CD14-positive monocyte (primary cell): ENCODE results near the gene SNX32. TPM values are rescaled to one million over a fixed set of nuclear protein-coding genes. Genes with fewer than 3 reads are reported as not detected.
A peak's percentile ranks its signal among the peaks of the same experiment; 100 is the strongest.

ENCODE experiments used
- DNase-seq, 3 donors: peaks; one replicate each; pipeline ENCODE4 v3.0.0-alpha.2; 2011 to 2022
- H2AFZ ChIP-seq: 2 replicates; pipeline ENCODE4 v1.6.0; 2012; ENCODE audit warnings: mild to moderate bottlenecking, low read depth, low read length, inconsistent platforms; ENCODE audit not compliant: insufficient read depth, poor library complexity, severe bottlenecking
- H3K27ac ChIP-seq, 2 donors: 1 replicate in 1 of 2; 2 replicates in 1 of 2; pipeline ENCODE4 v1.5.1; 2012 to 2013; ENCODE audit warnings: low read length in 2 of 2, control low read depth in 1 of 2, inconsistent platforms in 1 of 2, low read depth in 1 of 2, mild to moderate bottlenecking in 1 of 2
- H3K27me3 ChIP-seq, 2 donors: one replicate each; pipeline versions ENCODE4 v1.6.0 to v1.6.1; 2011 to 2013; ENCODE audit warnings: low read length in 2 of 2; ENCODE audit not compliant: control insufficient read depth in 2 of 2, insufficient read depth in 2 of 2
- H3K36me3 ChIP-seq, 2 donors: replicated peaks in 1 of 2; 1 replicate in 1 of 2; 2 replicates in 1 of 2; pipeline versions ENCODE4 v1.5.1 to v1.6.1; 2012 to 2013; ENCODE audit warnings: low read length in 2 of 2, control low read depth in 1 of 2, inconsistent platforms in 1 of 2, mild to moderate bottlenecking in 1 of 2; ENCODE audit not compliant: insufficient read depth in 2 of 2, control insufficient read depth in 1 of 2
- H3K4me1 ChIP-seq, 2 donors: 1 replicate in 1 of 2; 2 replicates in 1 of 2; pipeline versions ENCODE4 v1.5.1 to v1.6.1; 2012 to 2013; ENCODE audit warnings: low read length in 2 of 2, control low read depth in 1 of 2, inconsistent platforms in 1 of 2, mild to moderate bottlenecking in 1 of 2, moderate library complexity in 1 of 2; ENCODE audit not compliant: insufficient read depth in 2 of 2, control insufficient read depth in 1 of 2
- H3K4me2 ChIP-seq: replicated peaks from 2 replicates; pipeline ENCODE3; 2012; ENCODE audit warnings: low read length, moderate library complexity, mild to moderate bottlenecking; ENCODE audit not compliant: poor library complexity, severe bottlenecking; ENCODE audit errors: extremely low read depth
- H3K4me3 ChIP-seq, 3 experiments: fragments of 200-600 bp in 1 of 3; sonication (generic) in 1 of 3; replicated peaks in 1 of 3; 1 replicate in 2 of 3; 2 replicates in 1 of 3; pipeline ENCODE4 v1.5.1; 2011 to 2013; ENCODE audit warnings: low read length in 3 of 3, mild to moderate bottlenecking in 3 of 3, control low read depth in 2 of 3, low read depth in 2 of 3, inconsistent platforms in 1 of 3, moderate library complexity in 1 of 3
- H3K79me2 ChIP-seq: 2 replicates; pipeline ENCODE4 v1.6.0; 2012; ENCODE audit warnings: mild to moderate bottlenecking, control low read depth, inconsistent platforms, low read length, moderate library complexity; ENCODE audit not compliant: insufficient read depth
- H3K9ac ChIP-seq: 2 replicates; pipeline ENCODE4 v1.6.0; 2017; ENCODE audit warnings: low read length, mild to moderate bottlenecking; ENCODE audit not compliant: insufficient read depth, poor library complexity, severe bottlenecking
- H3K9me3 ChIP-seq, 2 donors: replicated peaks in 1 of 2; 1 replicate in 1 of 2; 2 replicates in 1 of 2; pipeline versions ENCODE4 v1.5.1 to v1.6.1; 2012 to 2013; ENCODE audit warnings: low read length in 2 of 2, control low read depth in 1 of 2; ENCODE audit not compliant: control insufficient read depth in 1 of 2, insufficient read depth in 1 of 2
- H4K20me1 ChIP-seq: 2 replicates; pipeline ENCODE4 v1.6.0; 2012; ENCODE audit warnings: mild to moderate bottlenecking, low read length, control low read depth, moderate library complexity; ENCODE audit not compliant: insufficient read depth
- H3K27ac Mint-ChIP-seq, 7 donors: one replicate each; pipeline ENCODE4 v1.8.0; 2020; ENCODE audit warnings: mild to moderate bottlenecking in 7 of 7, mixed read lengths in 7 of 7, moderate library complexity in 6 of 7, inconsistent platforms in 2 of 7
- H3K27me3 Mint-ChIP-seq, 3 donors: one replicate each; pipeline ENCODE4 v1.8.0; 2021 to 2022; ENCODE audit warnings: low read depth in 3 of 3, mild to moderate bottlenecking in 3 of 3, mixed read lengths in 3 of 3, moderate library complexity in 3 of 3, inconsistent platforms in 1 of 3
- H3K36me3 Mint-ChIP-seq, 2 donors: one replicate each; pipeline ENCODE4 v1.8.0; 2020; ENCODE audit warnings: mixed read lengths in 2 of 2, inconsistent platforms in 1 of 2, mild to moderate bottlenecking in 1 of 2
- H3K4me1 Mint-ChIP-seq: one replicate; pipeline ENCODE4 v1.8.0; 2020; ENCODE audit warnings: mild to moderate bottlenecking, mixed read lengths
- H3K4me3 Mint-ChIP-seq, 2 donors: one replicate each; pipeline ENCODE4 v1.8.0; 2020; ENCODE audit warnings: mild to moderate bottlenecking in 2 of 2, mixed read lengths in 2 of 2, moderate library complexity in 1 of 2
- H3K9me3 Mint-ChIP-seq, 7 donors: one replicate each; pipeline ENCODE4 v1.8.0; 2020 to 2022; ENCODE audit warnings: mixed read lengths in 7 of 7, mild to moderate bottlenecking in 6 of 7, moderate library complexity in 6 of 7, inconsistent platforms in 2 of 7
- CTCF ChIP-seq: fragments of 200-600 bp; IDR thresholded peaks from one replicate; pipeline ENCODE4 v1.8.0; 2022; ENCODE audit warnings: antibody characterized with exemption, mild to moderate bottlenecking
- WGBS: methylation state at CpG from one replicate; pipeline ENCODE4 v1.1.5; 2013; ENCODE audit warnings: missing lambda C conversion rate; ENCODE audit not compliant: insufficient coverage; 5-methylcytosine and 5-hydroxymethylcytosine counted together
- intact Hi-C, 2 donors: fragments of 100-400 bp; cut with micrococcal nuclease; formaldehyde crosslinking; loops; one replicate each; pipeline versions ENCODE4 v1.15.0 to v1.15.1; 2023
- polyA plus RNA-seq, 3 donors: library from polyadenylated mRNA; depleted of rRNA in 1 of 3; unstranded in 2 of 3; stranded (reverse) in 1 of 3; fragments of 300-500 nt in 2 of 3; fragments of >200 nt in 1 of 3; fragmentation: Illumina TruSeq in 2 of 3; gene quantifications; 1 replicate in 2 of 3; 2 replicates in 1 of 3; pipeline ENCODE4 v1.2.3, GENCODE V29; 2012 to 2021

SNX32 gene
- polyA plus RNA-seq, 3 donors = 0.07 to 0.40 (median 0.12) TPM

GRCh38 chr11:65861165-65861505 is 27.4 kb downstream of the SNX32 start:
- intact Hi-C loops = no loop called here
- no peak for TF ChIP-seq CTCF
- Mint-ChIP-seq H3K36me3 (peaks cover 37 to 53% of the 10 kb centered on the region in 2 donors), H3K4me3 (peak overlapping the region; percentile 91 to 96), H3K4me1 (peaks cover 35% of the 10 kb centered on the region), H3K27ac (peak overlapping the region; percentile 56 to 99 (median 97)), H3K27me3 (peaks cover 0 to 2% (median 1%) of the 10 kb centered on the region in 3 donors), H3K9me3 (peaks cover 0 to 2% (median 0%) of the 10 kb centered on the region in 7 donors)
- Histone ChIP-seq H3K9ac (peak overlapping the region; percentile 86), H2AFZ (peak overlapping the region; percentile 87), H3K27me3 (no peaks in the 10 kb centered on the region), H4K20me1 (peaks cover 50% of the 10 kb centered on the region), H3K4me2 (peak overlapping the region; percentile 96), H3K4me3 (peak overlapping the region; percentile 59 to 98 (median 92)), H3K36me3 (peaks cover 42 to 51% of the 10 kb centered on the region in 2 donors), H3K79me2 (peaks cover 49% of the 10 kb centered on the region), H3K9me3 (no peaks in the 10 kb centered on the region), H3K4me1 (peaks cover 35 to 43% of the 10 kb centered on the region in 2 donors), H3K27ac (peak overlapping the region; percentile 86 to 95)
- no peak for DNase-seq
- 42% methylated on average over 4 of the region's 14 CpGs for WGBS

GRCh38 chr11:65861533-65862183 is 27.9 kb downstream of the SNX32 start:
- H3K4me3 ChIP-seq = peak overlapping the region in 2 of 3 experiments; percentile 92 to 98
- peaks cover 29 to 38% of the 10 kb centered on the region in 2 donors for H3K4me1 ChIP-seq
- no peak overlapping the region for H2AFZ ChIP-seq
- H3K79me2 ChIP-seq = peaks cover 44% of the 10 kb centered on the region
- no peaks in the 10 kb centered on the region for H3K27me3 ChIP-seq
- peak overlapping the region; percentile 96 for H3K4me2 ChIP-seq
- 95% methylated on average over 7 of the region's 13 CpGs for WGBS
- peak overlapping the region in 1 of 2 donors; percentile 86 for H3K27ac ChIP-seq
- no peak for DNase-seq
- H3K4me3 Mint-ChIP-seq = peak overlapping the region; percentile 91 to 96
- peak overlapping the region in 3 of 7 donors; percentile 97 to 99 (median 99) for H3K27ac Mint-ChIP-seq
- no peak overlapping the region for H3K9ac ChIP-seq
- H3K9me3 ChIP-seq = no peaks in the 10 kb centered on the region
- intact Hi-C loops = no loop called here
- peaks cover 46 to 53% of the 10 kb centered on the region in 2 donors for H3K36me3 ChIP-seq
- peaks cover 32% of the 10 kb centered on the region for H3K4me1 Mint-ChIP-seq
- H3K9me3 Mint-ChIP-seq = peaks cover 0 to 2% (median 0%) of the 10 kb centered on the region in 7 donors
- H3K36me3 Mint-ChIP-seq = peaks cover 35 to 52% of the 10 kb centered on the region in 2 donors
- peaks cover 48% of the 10 kb centered on the region for H4K20me1 ChIP-seq
- TF ChIP-seq CTCF = no peak
- H3K27me3 Mint-ChIP-seq = peaks cover 0 to 2% (median 1%) of the 10 kb centered on the region in 3 donors
